K562 (cell line): Measurements from ENCODE around the gene MEGF11. TPM values are rescaled to one million over a fixed set of nuclear protein-coding genes. Genes with fewer than 3 reads are reported as not detected.

Source experiments
- ATAC-seq: fragments of 200-7000 bp; cut with Tn5 transposase; 3 replicates; pipeline ENCODE4 v1.9.1; 2020; ENCODE audit warnings: moderate library complexity
- BruUV-seq: library from RNA; stranded (reverse); fragments of 400-500 nt; replicated peaks from 2 replicates; lab custom pipeline; 2021; lab: Mats Ljungman, UMichigan
- CTCF ChIA-PET: fragments of 300-600 bp; formaldehyde crosslinking; extraction: SDS; loops from one replicate; lab custom pipeline; 2021; ENCODE audit warnings: low intra/inter-chr PET ratio; lab: Yijun Ruan, JAX
- POLR2A ChIA-PET: fragments of 300-600, 350-650 bp; sonication (Branson Sonifier 250); formaldehyde crosslinking; extraction: SDS; loops from one replicate; lab custom pipeline; 2021; ENCODE audit warnings: antibody characterized with exemption, inconsistent platforms; lab: Yijun Ruan, JAX
- DNase-seq, 4 experiments: peaks; one replicate each; pipeline versions ENCODE4 v3.0.0 to v3.0.0-alpha.2; 2011 to 2018; ENCODE audit warnings: low spot score in 3 of 4, mixed read lengths in 3 of 4; ENCODE audit errors: extremely low read depth in 1 of 4
- FAIRE-seq: peaks from 2 replicates; lab custom pipeline; 2011; peaks lifted over from hg19 to GRCh38; lab: Jason Lieb, UNC
- H2AFZ ChIP-seq: 2 replicates; pipeline ENCODE4 v1.6.0; 2011; ENCODE audit warnings: low read depth, low read length, control low read depth, inconsistent platforms
- H3K27ac ChIP-seq: fragments of 200-600 bp; 3 replicates; pipeline ENCODE4 v1.8.0; 2011; ENCODE audit warnings: low read depth, mild to moderate bottlenecking, control low read depth, inconsistent platforms, low read length, moderate library complexity, mixed read lengths; ENCODE audit errors: extremely low read depth
- H3K27me3 ChIP-seq, 2 experiments: fragments of 300-600 bp in 1 of 2; 2 replicates in 1 of 2; 3 replicates in 1 of 2; pipeline versions ENCODE4 v1.6.0 to v1.8.0; 2011; ENCODE audit warnings: inconsistent platforms in 2 of 2, low read length in 2 of 2, mild to moderate bottlenecking in 1 of 2, mixed read lengths in 1 of 2, moderate library complexity in 1 of 2; ENCODE audit not compliant: control insufficient read depth in 2 of 2, insufficient read depth in 2 of 2
- H3K36me3 ChIP-seq: fragments of 300-600 bp; 3 replicates; pipeline ENCODE4 v1.8.0; 2011; ENCODE audit warnings: mild to moderate bottlenecking, low read length, inconsistent platforms; ENCODE audit not compliant: control insufficient read depth, insufficient read depth
- H3K4me1 ChIP-seq, 2 experiments: fragments of 200-600 bp in 1 of 2; replicated peaks in 1 of 2; 2 replicates in 1 of 2; 3 replicates in 1 of 2; pipeline versions ENCODE4 v1.5.1 to v1.8.0; 2011; ENCODE audit warnings: inconsistent platforms in 2 of 2, low read length in 2 of 2, mild to moderate bottlenecking in 1 of 2, mixed read lengths in 1 of 2, moderate library complexity in 1 of 2; ENCODE audit not compliant: control insufficient read depth in 2 of 2, insufficient read depth in 2 of 2
- H3K4me2 ChIP-seq: 2 replicates; pipeline ENCODE4 v1.6.1; 2011; ENCODE audit warnings: low read length, control low read depth, inconsistent platforms, mixed read lengths; ENCODE audit not compliant: insufficient read depth
- H3K4me3 ChIP-seq: fragments of 200-600 bp; sonication (generic), shearing (Covaris generic); 2 replicates; pipeline ENCODE4 v1.5.1; 2016; ENCODE audit warnings: control low read depth, inconsistent platforms
- H3K79me2 ChIP-seq: fragments of 200-600 bp; 3 replicates; pipeline ENCODE4 v1.8.0; 2011; ENCODE audit warnings: low read length, inconsistent platforms; ENCODE audit not compliant: control insufficient read depth, insufficient read depth
- H3K9ac ChIP-seq, 2 experiments: 2 replicates each; pipeline versions ENCODE4 v1.6.0 to v1.6.1; 2011; ENCODE audit warnings: low read depth in 2 of 2, low read length in 2 of 2, control low read depth in 1 of 2, inconsistent platforms in 1 of 2, mild to moderate bottlenecking in 1 of 2, mixed read lengths in 1 of 2; ENCODE audit not compliant: insufficient read depth in 1 of 2
- H3K9me1 ChIP-seq: one replicate; pipeline ENCODE4 v1.6.0; 2011; ENCODE audit warnings: inconsistent platforms, mild to moderate bottlenecking, low read length, moderate library complexity; ENCODE audit not compliant: control insufficient read depth, insufficient read depth
- H3K9me3 ChIP-seq: replicated peaks from 2 replicates; pipeline ENCODE4 v1.5.1; 2011; ENCODE audit warnings: low read depth, low read length, inconsistent platforms; ENCODE audit not compliant: control insufficient read depth, insufficient read depth
- H4K20me1 ChIP-seq: replicated peaks from 2 replicates; pipeline ENCODE4 v1.6.1; 2011; ENCODE audit warnings: low read length, inconsistent platforms, mixed read lengths; ENCODE audit not compliant: control insufficient read depth, insufficient read depth
- CEBPG ChIP-seq, 3 experiments: fragments of 200-800 bp in 1 of 3; sonication (Bioruptor generic) in 1 of 3; sonication (generic) in 1 of 3; formaldehyde crosslinking in 1 of 3; IDR thresholded peaks in 2 of 3; conservative IDR thresholded peaks in 1 of 3; 2 replicates each; pipeline versions ENCODE4 v1.6.1 to v1.8.0; 2016 to 2022; ENCODE audit warnings: missing compliant biosample characterization in 2 of 3, missing genetic modification characterization in 2 of 3, mild to moderate bottlenecking in 1 of 3, missing genetic modification reagents in 1 of 3
- HMG20B ChIP-seq: fragments of 250-450 bp; sonication (Bioruptor Pico); IDR thresholded peaks from 2 replicates; pipeline ENCODE4 v1.5.0; 2021; ENCODE audit warnings: mild to moderate bottlenecking
- KLF6 ChIP-seq: fragments of 250-450 bp; sonication (Bioruptor Pico); IDR thresholded peaks from 2 replicates; pipeline ENCODE4 v1.4.0; 2020; ENCODE audit warnings: mild to moderate bottlenecking, moderate library complexity, borderline replicate concordance
- MYBL2 ChIP-seq, 2 experiments: fragments of 450-650 bp in 1 of 2; sonication (generic) in 1 of 2; formaldehyde crosslinking in 1 of 2; IDR thresholded peaks; 2 replicates each; pipeline versions ENCODE4 v1.6.1 to v1.8.1; 2017 to 2022; ENCODE audit warnings: borderline replicate concordance in 1 of 2, inconsistent platforms in 1 of 2, low read depth in 1 of 2, mild to moderate bottlenecking in 1 of 2, missing genetic modification reagents in 1 of 2, moderate library complexity in 1 of 2
- NR0B1 ChIP-seq: fragments of 450-650 bp; IDR thresholded peaks from one replicate; pipeline ENCODE4 v1.6.1; 2018; ENCODE audit warnings: mild to moderate bottlenecking, moderate library complexity; ENCODE audit not compliant: partially characterized antibody
- PRMT5 ChIP-seq: sonication (generic); formaldehyde crosslinking; IDR thresholded peaks from 2 replicates; pipeline ENCODE4 v1.5.0; 2020; ENCODE audit warnings: missing genetic modification reagents
- PTRF ChIP-seq: fragments of 450-650 bp; IDR thresholded peaks from 2 replicates; pipeline ENCODE4 v1.6.1; 2016; ENCODE audit warnings: mild to moderate bottlenecking, missing genetic modification characterization, missing compliant biosample characterization
- SIN3B ChIP-seq: fragments of 450-650 bp; IDR thresholded peaks from 2 replicates; pipeline ENCODE4 v1.6.1; 2017; ENCODE audit warnings: low read depth, mild to moderate bottlenecking, moderate library complexity
- SMAD2 ChIP-seq: fragments of 150-350 bp; IDR thresholded peaks from 2 replicates; pipeline ENCODE4 v1.6.1; 2014; ENCODE audit warnings: low read depth, mild to moderate bottlenecking, low read length
- ZFPM2 ChIP-seq: fragments of 250-450 bp; sonication (Bioruptor Pico); IDR thresholded peaks from 2 replicates; pipeline ENCODE4 v1.5.1; 2022; ENCODE audit warnings: mild to moderate bottlenecking
- ZNF133 ChIP-seq: fragments of 250-450 bp; sonication (Bioruptor Pico); IDR thresholded peaks from 2 replicates; pipeline ENCODE4 v1.4.0; 2020; ENCODE audit warnings: mild to moderate bottlenecking
- ZNF217 ChIP-seq: sonication (generic); formaldehyde crosslinking; IDR thresholded peaks from 2 replicates; pipeline ENCODE4 v1.8.0; 2022; ENCODE audit warnings: mild to moderate bottlenecking, missing genetic modification reagents
- WGBS: fragments of 100-300 bp; shearing (Covaris generic); methylation state at CpG from one replicate; pipeline ENCODE4 v1.1.6; 2016; ENCODE audit warnings: low coverage, mixed read lengths; ENCODE audit not compliant: insufficient coverage; ENCODE audit errors: missing lambda C conversion rate; 5-methylcytosine and 5-hydroxymethylcytosine counted together
- in situ Hi-C: fragments of 300-500 bp; cut with MboI; formaldehyde crosslinking; loops from 4 replicates; pipeline ENCODE4 v1.15.0; 2018; ENCODE audit warnings: inconsistent platforms, mixed read lengths
- intact Hi-C: fragments of 100-400 bp; cut with micrococcal nuclease; formaldehyde crosslinking; loops from 2 replicates; pipeline ENCODE4 v1.14.2; 2022
- polyA plus RNA-seq, 8 experiments: library from polyadenylated mRNA; depleted of rRNA in 4 of 8; stranded (reverse) in 5 of 8; unstranded in 3 of 8; fragments of >200 nt; fragmentation: Nextera tagmentation in 2 of 8; fragmentation: Illumina TruSeq in 1 of 8; extraction: Ambion mirVana in 2 of 8; extraction: Trizol in 1 of 8; gene quantifications; 2 replicates each; pipeline versions ENCODE4 v1.2.1 to v1.2.3, GENCODE V29; 2011 to 2014; ENCODE audit warnings: inconsistent platforms in 1 of 8, missing spikeins in 1 of 8
- total RNA-seq, 7 experiments: library from RNA; depleted of rRNA in 6 of 7; stranded (reverse); fragments of >200 nt in 6 of 7; fragmentation: Illumina TruSeq in 2 of 7; extraction: Trizol in 2 of 7; gene quantifications; 2 replicates each; pipeline versions ENCODE4 v1.2.1 to v1.2.3, GENCODE V29; 2011 to 2021; ENCODE audit warnings: low replicate concordance in 1 of 7
- TF ChIP-seq, protein P1 (sequence below): fragments of 450-650 bp; IDR thresholded peaks from 2 replicates; pipeline ENCODE4 v1.6.1; 2016; ENCODE audit warnings: borderline replicate concordance
- TF ChIP-seq, protein P2 (sequence below): fragments of 450-650 bp; IDR thresholded peaks from 2 replicates; pipeline ENCODE4 v1.6.1; 2017; ENCODE audit warnings: mild to moderate bottlenecking, moderate library complexity

MEGF11 gene
- total and polyA plus RNA-seq, 9 of the 15 experiments (the other 6 are each of a cell fraction or from before 2014, with no cell fraction given): 0.06 to 0.23 (median 0.20) TPM; not detected in 6

DNA sequence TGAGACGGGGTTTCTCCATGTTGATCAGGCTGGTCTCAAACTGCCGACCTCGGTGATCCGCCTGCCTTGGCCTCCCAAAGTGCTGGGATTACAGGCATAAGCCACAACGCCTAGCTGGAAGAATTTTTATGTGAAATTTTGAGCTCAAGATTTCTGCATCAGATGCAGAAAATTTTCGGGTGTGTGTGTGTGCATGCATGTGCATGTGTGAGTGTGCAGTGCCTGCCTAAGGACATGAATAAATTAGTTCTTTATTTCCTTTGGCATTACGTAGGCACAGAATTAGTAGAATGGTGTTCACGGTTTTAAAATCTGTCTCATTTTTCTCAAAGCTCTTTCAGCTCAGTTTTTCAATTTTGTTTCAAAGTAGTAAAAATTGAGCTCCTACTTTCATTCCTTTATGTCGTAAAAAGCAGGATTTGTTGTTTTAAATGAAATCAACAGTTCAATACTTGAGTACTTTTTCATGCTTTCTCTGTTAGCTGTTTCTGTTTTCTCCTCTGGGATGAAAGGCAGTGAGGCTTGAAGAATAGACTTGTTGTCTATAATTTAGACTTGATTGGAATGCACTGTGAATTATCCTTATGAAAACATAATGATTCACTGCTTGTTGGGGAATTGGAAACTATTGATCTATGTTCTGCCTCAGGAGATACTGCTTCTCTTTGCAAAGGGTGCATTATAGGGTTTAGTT is 407.6 kb downstream of the MEGF11 start:
- Histone ChIP-seq H3K27ac (no peak overlapping the region), H3K9me1 (no peaks in the 10 kb centered on the region), H3K9ac (no peak overlapping the region), H3K4me2 (no peak overlapping the region), H3K79me2 (no peaks in the 10 kb centered on the region), H3K4me3 (no peak overlapping the region), H2AFZ (0 out of 2 replicates have a peak overlapping the region, but pooled peaks have one; percentile 20), H3K9me3 (no peaks in the 10 kb centered on the region), H3K36me3 (no peaks in the 10 kb centered on the region), H4K20me1 (no peaks in the 10 kb centered on the region), H3K4me1 (peaks cover 4 to 8% of the 10 kb centered on the region in 2 experiments; a peak in 4 of 5 replicates), H3K27me3 (no peaks in the 10 kb centered on the region)
- CTCF ChIA-PET: no interaction called here
- ATAC-seq: no peak
- WGBS: 52% methylated on average over 9 of the region's 9 CpGs
- POLR2A ChIA-PET: interaction anchor here (1.0 to 1.5 kb wide), 2 partner anchors 11 to 55 kb away, joined by 3 to 5 read pairs; no protein-coding TSS in a partner anchor
- intact Hi-C loops: no loop called here
- FAIRE-seq: no peak
- BruUV-seq: no TSS peak
- in situ Hi-C loops: no loop called here
- no peak for DNase-seq
- no peak for TF ChIP-seq SMAD2
- TF ChIP-seq SIN3B: no peak
- no peak for TF ChIP-seq KLF6
- TF ChIP-seq, protein P1, sequence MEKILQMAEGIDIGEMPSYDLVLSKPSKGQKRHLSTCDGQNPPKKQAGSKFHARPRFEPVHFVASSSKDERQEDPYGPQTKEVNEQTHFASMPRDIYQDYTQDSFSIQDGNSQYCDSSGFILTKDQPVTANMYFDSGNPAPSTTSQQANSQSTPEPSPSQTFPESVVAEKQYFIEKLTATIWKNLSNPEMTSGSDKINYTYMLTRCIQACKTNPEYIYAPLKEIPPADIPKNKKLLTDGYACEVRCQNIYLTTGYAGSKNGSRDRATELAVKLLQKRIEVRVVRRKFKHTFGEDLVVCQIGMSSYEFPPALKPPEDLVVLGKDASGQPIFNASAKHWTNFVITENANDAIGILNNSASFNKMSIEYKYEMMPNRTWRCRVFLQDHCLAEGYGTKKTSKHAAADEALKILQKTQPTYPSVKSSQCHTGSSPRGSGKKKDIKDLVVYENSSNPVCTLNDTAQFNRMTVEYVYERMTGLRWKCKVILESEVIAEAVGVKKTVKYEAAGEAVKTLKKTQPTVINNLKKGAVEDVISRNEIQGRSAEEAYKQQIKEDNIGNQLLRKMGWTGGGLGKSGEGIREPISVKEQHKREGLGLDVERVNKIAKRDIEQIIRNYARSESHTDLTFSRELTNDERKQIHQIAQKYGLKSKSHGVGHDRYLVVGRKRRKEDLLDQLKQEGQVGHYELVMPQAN: no peak
- no peak for TF ChIP-seq PRMT5 (CRISPR knock-in tag)
- TF ChIP-seq ZNF133: no peak
- no peak for TF ChIP-seq ZFPM2 (CRISPR knock-in tag)
- TF ChIP-seq, protein P2, sequence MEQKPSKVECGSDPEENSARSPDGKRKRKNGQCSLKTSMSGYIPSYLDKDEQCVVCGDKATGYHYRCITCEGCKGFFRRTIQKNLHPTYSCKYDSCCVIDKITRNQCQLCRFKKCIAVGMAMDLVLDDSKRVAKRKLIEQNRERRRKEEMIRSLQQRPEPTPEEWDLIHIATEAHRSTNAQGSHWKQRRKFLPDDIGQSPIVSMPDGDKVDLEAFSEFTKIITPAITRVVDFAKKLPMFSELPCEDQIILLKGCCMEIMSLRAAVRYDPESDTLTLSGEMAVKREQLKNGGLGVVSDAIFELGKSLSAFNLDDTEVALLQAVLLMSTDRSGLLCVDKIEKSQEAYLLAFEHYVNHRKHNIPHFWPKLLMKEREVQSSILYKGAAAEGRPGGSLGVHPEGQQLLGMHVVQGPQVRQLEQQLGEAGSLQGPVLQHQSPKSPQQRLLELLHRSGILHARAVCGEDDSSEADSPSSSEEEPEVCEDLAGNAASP: no peak
- TF ChIP-seq NR0B1: no peak
- no peak for TF ChIP-seq CEBPG (CRISPR knock-in tag; IDR thresholded peaks at IDR 0.05)
- TF ChIP-seq CEBPG (tag; conservative IDR thresholded peaks at IDR 0.05 in 1 of 2, IDR thresholded peaks at IDR 0.05 in 1 of 2): no peak
- TF ChIP-seq MYBL2 (IDR thresholded peaks at IDR 0.05; ENCODE audit: low read depth): no peak
- no peak for TF ChIP-seq MYBL2 (CRISPR knock-in tag; IDR thresholded peaks at IDR 0.05; ENCODE audit: borderline replicate concordance)
- TF ChIP-seq HMG20B (CRISPR knock-in tag): no peak
- no peak for TF ChIP-seq ZNF217 (CRISPR knock-in tag)
- no peak for TF ChIP-seq PTRF (tag)
